ENCODE measurements around the gene ARPC1B.
A peak's percentile ranks its signal among the peaks of the same experiment; 100 is the strongest.

ARPC1B gene

DNA sequence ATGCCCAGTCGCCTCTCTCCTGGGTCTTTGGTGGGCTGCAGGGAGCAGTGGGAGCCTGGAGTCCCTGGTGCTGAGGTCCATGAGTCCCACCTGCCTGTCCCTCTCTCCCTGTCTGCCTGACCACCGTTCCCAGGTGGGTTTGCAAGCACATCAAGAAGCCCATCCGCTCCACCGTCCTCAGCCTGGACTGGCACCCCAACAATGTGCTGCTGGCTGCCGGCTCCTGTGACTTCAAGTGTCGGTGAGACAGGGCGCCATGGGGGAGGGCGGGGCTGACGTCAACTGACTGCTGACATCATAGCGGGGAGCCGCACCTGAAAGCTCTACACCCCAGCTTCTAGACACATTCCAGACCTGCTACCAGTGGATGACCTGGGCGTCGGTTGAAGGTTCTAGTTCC, 15.2 kb downstream of the ARPC1B start:
- no peak for DNase-seq (ENCODE audit: low spot score)

DNA sequence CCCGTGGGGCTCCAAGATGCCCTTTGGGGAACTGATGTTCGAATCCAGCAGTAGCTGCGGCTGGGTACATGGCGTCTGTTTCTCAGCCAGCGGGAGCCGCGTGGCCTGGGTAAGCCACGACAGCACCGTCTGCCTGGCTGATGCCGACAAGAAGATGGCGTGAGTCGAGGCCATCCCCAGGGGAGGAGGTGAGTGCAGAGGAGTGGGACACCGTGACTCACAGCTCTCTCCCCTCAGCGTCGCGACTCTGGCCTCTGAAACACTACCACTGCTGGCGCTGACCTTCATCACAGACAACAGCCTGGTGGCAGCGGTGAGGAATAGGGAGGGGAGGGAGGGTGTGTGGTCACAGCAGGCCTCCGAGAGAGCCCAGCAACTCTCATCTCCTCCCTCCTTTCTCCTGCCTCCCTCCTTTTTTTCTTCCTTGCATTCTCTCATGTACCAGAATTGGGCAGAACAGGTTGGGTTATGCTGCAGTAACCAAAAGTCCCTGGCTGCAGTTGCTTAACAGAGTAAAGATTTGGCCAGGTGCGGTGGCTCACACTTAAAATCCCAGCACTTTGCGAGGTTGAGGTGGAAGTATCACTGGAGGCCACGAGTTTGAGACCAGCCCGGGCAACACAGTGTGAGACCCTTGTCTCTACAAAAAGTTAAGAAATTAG, 16.5 kb downstream of the ARPC1B start:
- no peak for DNase-seq (ENCODE audit: low spot score)

DNA sequence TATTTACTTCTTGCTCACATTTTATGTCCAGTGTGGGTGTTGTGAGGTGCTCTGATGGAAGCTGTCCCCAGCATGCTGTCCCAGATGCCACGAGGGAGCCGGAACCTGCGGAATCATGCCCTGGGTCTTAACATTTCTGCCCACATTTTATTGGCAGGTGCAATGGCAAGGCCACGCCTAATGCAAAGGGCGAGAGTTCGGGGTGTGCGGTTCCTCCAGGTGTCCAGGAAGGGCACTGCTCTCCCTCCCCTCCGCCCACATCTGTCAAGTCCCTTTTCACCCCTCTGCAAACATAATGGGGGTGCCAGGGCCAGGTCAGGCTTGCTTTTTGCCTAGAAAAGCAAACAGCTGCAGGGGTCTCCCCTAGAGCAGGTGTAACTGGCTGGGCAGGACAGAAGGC, 17.5 kb downstream of the ARPC1B start:
- DNase-seq (ENCODE audit: low spot score), result no peak

DNA sequence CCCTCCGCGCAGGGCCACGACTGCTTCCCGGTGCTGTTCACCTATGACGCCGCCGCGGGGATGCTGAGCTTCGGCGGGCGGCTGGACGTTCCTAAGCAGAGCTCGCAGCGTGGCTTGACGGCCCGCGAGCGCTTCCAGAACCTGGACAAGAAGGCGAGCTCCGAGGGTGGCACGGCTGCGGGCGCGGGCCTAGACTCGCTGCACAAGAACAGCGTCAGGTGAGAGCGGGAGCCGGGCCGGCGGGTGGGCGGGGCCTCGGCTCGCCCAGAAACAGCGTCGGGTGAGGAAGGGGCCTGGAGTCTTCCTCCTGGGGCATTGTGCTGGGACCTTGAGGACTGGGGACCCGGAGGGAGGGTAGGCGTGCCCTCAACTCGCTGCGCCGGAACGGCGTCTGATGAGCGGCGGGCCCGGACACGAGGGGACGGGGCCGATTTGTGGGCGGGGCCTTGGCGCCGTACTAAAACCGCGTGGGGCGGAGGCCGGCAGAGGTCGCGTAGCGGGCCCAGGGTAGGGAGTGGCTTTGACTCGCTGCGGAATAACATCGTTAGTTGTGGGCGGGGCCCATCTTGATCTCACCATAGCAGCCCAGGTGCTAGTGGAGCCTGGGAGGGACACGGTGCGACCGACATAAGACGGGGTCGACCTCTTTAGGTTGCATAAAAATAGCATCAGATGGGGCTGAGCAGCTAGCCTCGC, 18.3 kb downstream of the ARPC1B start:
- DNase-seq (ENCODE audit: low spot score), result no peak

DNA sequence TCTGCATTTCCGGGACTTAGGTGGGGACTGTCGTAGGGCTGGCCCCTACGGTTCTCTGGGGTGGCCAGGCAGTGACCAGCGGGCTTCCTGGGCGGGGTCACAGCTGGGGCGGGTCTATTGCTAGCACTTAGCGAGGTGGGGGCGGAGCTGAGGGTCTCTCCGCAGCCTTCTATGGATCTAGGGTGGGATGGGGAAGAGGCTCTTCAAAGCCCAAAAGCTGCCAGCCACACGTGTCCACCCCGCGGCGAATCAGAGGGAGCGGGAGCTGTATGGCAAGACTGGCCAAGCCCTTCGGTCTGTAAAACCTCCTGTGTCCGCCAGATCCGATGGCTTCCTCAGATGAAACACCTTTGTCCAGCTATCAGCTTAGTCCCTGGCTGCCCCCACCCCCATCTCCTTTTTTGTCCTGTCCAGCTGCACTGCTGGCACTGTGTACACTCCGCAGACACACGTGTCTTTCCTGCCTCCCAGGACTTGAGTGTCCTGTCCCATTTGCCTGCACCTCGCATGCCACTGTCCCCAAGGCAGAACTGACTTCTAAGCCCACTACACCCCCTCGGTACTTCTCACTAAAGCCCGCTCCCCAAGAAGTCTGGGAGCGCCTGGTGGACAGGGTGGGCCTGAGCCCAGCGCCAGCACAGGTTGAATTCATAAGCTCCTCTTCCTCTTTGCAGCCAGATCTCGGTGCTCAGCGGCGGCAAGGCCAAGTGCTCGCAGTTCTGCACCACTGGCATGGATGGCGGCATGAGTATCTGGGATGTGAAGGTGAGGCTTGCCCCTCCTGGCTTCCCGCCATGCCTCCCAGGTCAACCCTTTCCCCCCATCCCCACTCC, 19.0 kb downstream of the ARPC1B start:
- DNase-seq (ENCODE audit: low spot score), result no peak

DNA sequence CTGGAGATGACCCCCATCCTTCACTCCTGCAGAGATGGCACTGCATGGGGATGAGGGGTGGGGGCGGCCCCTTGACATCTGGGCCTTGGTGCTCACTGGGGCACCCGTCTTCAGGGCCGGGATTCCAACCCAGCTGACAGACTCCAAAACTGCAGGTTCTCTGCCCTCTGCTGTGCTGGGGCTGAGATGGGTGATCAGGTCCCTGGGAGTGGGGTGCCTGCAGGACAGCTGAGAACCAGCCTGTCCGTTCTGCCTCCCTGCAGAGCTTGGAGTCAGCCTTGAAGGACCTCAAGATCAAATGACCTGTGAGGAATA, 19.6 kb downstream of the ARPC1B start:
- no peak for DNase-seq (ENCODE audit: low spot score)

DNA sequence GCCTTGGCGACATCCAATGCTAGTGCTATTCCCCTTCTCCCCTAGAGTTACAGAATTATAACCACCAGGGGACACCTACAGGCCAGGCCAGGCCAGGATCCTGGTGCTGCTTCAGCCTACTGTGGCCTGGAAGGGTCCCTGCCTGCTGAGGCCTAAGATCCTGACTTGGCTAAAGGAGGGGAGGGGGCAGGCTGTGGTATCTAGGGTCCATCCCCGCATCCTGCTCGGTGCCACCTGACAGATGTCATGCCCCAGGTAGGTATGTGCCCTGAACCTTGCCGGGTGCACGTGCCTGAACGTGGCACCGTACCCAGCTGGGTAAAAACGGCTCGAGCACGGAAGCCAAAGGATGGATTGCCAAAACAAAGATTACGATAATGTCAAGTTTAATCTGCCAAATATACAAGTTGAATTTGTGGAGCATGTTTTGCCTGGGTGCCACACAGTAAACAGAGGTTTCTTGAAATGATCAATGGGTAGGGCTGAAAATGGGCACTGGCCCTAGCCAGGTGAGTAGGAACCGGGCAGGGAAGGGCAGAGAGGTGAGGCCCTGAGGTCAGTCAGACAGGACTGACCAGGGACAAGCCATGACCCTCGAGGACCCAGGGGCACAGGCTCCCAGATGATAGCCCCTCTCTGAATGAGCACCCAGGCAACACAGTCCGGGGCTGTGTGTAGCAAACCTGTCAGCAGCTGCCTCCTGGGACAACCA, 21.2 kb downstream of the ARPC1B start:
- DNase-seq (ENCODE audit: low spot score), result no peak

DNA sequence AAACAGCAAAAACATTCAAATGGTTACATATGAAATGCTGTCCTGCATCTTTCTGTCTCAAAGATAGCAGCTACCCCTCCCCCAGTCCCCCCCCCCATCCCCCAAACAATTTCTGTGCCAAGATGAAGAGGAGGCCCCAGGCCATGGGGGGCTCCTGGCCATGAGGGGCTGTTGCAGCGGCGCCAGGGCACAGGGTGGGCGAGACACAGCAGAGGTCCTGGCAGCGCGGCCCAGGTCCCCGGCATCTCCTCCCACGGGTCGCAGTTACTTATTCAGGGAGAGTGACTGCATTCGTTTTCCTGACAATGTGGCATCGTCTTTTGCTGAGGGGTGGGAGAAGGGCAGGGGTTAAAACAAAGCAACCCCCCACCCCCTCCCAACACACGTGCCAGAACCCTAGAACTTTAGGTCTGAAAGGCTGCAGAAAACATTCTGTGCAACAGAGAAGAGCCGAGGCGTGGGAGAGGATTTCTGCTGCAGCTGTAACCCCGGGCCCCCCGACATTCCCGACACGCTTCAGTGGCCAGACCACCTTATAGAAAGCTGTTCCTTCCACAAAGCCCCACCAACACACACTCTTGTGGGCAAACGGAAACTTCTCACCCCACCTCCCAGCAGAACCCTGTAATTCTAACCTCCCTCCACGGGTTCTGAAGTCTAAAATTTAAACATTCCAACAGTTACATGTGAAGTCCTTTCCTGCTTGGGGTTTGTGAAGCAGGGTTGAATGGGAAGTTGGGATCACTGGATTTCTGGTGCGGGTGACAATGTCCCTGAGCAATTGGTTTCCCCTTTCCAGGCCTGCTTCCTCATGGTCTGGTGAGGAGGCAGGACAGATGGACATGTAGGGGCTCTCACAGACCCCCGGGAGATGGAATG, 22.1 kb downstream of the ARPC1B start:
- DNase-seq (ENCODE audit: low spot score), result no peak

DNA sequence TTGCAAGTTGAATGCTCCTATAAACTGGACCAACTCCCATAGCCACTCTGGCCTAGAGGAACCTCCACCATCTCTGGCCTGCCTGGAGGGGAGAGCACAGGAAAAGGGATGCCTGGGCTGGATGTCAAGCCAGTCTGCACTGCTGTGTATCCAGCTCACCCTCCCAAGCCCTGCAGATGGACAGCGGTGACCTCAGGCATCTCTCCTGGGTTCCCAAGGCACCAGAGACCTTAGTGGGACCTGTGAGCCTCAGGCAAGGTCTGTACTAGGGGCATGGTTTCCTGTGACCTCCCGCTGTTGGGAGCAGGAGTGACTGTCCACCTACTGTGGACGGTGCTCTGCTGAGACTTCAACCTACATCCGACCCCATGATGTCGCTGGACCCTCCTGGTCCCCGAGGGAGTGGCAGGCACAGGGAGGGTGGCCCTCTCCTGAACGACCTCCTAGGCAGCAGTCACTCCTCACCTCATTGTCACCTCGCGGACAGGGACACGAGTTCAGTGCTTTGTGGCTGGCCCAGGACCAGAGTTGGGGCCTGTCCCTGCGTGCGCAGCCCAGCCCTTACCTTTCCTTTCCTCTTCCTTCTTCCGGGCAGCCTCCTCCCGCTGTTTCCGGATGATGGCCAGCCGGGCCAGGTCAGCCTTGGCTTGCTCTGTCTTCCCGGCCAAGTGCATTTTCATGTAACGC, 22.9 kb downstream of the ARPC1B start:
- no peak for DNase-seq (ENCODE audit: low spot score)

DNA sequence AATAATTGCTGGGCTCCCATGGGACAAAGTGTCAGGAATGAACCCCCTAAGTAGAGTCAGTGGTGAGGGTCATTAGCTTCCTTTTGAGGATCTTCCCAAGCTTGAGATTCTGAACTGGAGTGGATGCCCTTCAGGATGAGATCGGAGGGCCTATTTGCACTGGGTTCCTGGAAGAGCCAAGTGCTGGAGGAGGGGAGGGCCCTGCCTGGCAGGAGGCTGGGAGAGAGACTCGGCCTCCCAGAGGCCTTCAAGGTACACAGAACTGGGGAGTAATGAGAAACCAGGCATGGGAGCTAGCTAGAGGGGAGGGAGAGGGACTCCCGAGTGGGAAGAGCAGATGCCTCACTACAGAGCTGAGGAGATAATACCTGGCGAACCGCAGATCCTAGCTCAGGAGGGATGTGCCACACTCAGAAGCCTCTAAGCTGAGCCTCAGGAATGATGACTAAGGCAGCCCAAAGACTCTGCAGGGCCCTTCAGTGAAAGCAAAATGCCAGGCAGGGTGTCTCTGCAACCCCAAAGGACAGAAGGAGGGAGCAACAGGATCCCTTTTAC, 24.4 kb downstream of the ARPC1B start:
- DNase-seq (ENCODE audit: low spot score), result no peak

DNA sequence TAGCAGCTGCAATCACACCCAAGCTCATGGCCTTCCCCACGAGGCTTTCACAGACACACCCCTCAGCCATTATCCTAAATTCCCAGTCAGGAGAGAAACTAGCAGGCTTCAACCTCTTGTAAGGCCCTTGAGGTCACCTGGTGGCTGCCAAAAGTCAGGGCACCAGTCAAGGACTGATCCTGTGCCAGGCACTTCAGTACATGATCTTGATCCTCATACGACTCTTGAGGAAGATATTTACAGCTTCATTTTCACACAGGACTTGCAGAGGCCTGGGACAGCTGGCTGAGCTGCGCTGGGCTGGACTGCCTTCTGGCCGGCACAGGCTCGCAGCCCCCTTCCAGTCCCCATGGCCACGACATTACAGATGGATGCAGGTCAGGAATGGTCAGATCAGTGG, 25.1 kb downstream of the ARPC1B start:
- no peak for DNase-seq (ENCODE audit: low spot score)

DNA sequence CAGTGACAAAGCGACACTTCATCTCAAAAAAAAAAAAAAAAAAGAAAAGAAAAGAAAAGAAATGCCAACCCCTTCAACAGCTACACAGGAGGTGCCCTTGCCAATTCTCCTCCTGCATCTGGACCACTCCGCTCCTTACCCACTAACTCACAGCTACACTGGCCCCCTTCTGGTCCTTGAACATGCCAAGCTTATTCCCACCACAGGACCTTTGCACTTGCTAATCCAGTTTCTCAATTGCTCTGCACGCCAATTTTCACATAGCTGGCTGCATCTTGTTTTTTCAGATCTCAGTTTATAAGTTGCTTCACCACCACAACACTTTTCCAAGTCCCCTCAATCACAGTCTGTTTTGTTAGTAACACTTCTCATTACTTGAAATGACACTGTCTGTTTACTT, 28.3 kb downstream of the ARPC1B start:
- no peak for DNase-seq (ENCODE audit: low spot score)

DNA sequence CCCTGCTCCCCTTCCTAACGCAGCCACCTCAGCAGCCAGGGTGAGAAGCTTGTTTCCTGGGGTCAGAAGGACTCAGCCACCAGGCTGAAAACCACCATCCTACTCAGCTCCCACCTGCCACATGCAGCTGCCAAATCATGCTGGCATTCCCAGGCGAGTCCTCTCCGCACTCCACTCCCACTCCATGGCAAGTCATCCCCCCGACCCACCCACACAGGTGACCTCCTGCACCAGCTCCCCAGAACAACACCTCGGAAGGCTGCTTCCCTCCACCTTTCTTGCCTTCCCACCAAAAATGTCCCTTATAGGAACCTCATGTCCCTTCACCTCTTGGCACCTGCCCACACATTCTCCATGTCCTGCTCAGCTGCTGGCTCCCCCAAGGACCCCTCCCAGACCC, 29.2 kb downstream of the ARPC1B start:
- no peak for DNase-seq (ENCODE audit: low spot score)

DNA sequence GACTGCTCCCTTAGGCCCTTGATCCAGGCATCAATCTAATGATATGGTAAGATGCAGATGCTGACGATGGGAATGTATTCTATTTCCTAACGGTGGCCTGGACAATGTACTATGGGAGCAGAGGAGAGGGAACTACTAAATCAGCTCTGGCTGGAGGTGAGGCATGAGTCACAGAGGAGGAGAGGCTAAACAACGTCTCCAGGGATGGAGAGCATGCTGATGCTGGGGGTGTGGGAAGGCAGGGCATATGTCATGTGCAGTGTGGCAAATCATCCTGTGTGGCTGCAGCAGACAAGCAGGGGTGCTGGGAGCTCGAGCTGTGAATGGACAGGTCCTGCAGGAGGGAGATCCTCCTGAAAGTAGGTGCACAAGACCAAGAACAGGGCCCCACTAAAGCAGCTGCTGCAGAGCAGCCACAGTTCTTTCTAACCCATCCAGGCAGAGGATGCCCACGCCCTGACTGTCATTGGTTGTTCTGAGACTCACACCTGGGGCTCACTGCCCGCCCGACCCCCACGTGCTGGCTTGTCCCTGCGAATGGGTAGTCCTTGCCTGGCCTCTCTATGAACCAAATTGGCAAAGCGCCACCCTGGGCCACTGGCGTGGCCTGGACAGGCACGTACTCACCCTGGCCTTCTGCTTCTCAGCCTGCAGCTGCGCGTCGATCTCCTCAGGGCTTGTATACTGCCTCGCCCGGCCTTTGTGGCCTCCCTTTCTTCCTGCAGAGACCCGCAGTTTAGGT, 29.9 kb downstream of the ARPC1B start:
- DNase-seq (ENCODE audit: low spot score), result no peak

DNA sequence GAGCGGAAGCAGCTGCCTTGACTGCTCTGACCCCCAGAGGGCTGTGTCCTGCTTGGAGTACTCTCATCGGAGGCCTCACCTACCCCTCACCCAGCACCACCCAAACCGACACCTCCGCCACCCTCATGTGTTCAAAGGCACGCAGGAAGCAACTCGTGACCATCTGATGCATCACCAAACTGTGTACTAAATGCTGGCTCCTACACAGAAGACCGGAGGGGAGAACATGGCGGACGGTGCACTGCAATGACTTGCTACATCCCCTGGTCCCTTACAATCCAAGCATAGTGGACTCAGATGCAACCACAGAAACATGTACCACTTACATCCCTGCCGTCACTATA, 30.4 kb downstream of the ARPC1B start:
- DNase-seq (ENCODE audit: low spot score), result no peak

DNA sequence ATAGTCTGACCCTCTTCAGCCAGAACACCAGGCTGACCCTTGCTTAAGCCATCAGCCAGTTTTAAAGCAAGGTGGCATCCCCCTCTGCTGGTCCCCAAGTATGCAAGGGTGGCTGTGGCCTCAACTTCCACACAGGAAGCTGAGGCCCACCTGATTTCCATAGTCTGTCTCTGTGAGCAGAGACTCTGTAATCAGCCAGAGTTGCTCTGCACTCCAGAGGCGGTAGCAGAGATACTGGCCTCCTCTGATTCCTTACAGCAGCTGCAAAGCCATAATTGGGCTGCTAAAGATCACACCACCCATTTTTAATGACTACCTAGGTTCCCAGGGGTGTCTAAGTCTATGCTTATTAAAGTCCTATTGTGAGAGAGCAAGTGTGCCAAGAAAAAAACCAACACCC, 32.0 kb downstream of the ARPC1B start:
- DNase-seq (ENCODE audit: low spot score), result no peak

DNA sequence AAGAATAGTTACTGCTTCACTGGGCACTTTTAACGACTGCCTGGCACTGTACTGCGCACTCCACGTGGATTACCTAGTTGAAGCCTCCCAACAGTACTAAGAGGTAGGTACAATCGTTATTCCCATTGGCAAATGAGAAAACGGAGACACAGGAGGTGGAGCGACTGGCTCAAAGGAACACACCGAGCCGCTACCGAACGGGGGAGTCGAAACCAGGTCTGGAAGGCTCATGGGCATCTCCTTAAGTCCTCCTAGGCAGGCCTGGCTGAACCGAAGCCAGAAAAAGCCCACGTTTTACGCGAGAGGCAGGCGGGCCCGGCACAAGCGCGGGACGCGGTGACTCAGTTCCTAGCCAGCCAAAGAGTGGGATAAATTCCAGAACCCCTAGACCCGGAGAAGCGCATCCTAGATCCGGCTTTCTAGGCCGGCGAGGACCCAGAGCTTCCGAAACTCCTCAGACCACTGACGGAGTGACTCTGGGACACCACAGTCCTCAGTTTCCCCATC, 33.4 kb downstream of the ARPC1B start:
- peak; percentile 69 for DNase-seq (ENCODE audit: low spot score)

DNA sequence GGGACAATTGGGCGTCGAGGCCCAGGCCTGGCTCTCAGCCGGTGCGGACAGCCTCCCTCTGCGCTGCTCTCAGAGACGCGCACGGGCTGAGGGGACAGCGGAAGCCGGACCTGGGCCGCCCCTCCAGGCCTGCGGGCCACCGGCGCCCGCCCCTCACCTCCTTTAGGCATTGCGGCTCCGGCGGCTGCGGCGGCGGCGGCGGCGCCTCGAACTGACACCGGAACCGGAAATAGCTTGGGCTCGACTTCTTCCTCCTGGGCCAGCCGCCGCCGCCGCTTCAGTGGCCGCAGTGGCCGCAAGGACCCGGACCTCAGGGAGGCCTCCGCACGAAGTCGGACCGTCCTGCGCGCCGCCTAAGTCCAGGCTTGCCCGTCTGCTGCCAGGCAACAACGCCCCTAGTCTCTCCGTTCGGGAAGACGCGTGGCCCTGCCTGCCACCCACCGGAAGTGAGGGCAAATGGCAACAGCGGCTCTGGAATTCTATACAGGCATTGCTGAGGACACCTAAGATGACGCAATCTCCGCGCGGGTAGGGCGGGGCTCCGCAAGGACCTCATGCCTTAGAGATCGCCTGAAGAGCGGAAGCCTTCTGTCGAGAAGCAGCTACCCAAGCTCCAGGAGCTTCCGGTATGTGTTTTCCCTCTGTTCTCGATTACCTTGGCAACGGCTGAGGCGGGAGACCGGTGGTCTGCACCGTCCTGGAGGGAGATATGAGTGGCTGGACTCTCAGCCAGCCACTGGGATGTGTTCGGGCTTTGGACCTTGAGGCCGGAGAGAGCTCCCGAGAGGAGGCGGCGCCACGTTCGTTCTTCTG, 34.1 kb downstream of the ARPC1B start, which contains the start of the genes BUD31 and PDAP1:
BUD31 (plus strand) TSS at position 591 of the 813 bp plus-strand sequence. CDS start 2,124 bp downstream, outside the sequence.
PDAP1 (minus strand) TSS at position 219 of the 813 bp plus-strand sequence; CDS start at position 170, 49 bp downstream.
- DNase-seq (ENCODE audit: low spot score), result peak; percentile 96

DNA sequence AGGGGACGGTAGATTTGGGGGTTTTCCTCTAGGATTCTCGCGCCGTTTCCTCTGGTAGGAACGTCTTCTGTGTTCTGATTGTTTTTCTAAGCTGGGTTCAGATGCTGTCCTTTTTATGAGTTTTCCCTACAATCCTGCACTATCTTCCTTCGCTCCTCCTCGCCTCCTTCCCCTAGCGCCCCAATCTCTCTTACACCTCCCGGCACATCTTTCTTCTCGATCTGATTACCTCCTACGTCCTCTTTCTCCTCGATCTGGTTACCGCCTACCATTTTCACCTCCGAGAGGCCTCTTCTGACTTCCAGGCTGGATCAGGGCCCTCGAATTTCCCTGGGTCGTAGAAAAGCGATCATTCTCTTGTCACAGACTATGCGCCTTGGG, 34.7 kb downstream of the ARPC1B start:
- no peak for DNase-seq (ENCODE audit: low spot score)

Data from HuH-7.5 (cell line).